GM18498 (cell line): ENCODE data around the gene STK24.

Experiments
- ATAC-seq: cut with Tn5 transposase; IDR thresholded peaks from one replicate; pipeline ENCODE4 v1.9.1; 2021; ENCODE audit warnings: mild to moderate bottlenecking, moderate library complexity; ENCODE audit not compliant: unreplicated experiment

The STK24 gene

DNA sequence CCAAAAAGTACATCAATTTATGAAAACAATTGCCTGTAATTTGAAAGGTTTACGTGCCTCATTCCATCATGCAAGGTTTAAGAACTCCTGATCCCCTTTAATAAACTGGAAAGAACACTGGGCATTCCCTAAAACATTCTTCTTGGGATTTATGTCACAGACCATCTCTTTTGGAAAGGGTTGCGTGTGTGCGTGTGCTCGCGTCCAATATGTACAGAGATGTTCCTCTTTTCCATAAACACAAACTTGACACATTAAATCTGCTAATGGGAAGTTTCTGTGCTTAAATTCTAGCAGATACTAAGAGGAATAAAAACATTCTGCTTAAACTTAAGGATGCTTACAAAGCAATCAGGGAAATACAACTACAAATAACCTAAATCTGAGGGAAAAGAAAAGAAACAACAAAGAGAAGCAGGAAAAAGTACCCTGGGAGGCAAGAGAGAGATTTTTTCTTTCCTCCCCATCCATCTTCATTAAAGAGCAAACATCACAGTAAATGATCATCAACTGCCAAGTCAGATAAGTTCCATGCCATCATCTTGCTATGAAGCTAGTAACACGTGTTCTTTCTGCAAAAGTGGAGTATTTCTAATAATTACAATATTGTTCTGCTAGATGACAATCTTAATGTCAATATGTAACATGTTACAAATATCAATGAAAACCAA is 83.7 kb downstream of the STK24 start:
- no peak for ATAC-seq

DNA sequence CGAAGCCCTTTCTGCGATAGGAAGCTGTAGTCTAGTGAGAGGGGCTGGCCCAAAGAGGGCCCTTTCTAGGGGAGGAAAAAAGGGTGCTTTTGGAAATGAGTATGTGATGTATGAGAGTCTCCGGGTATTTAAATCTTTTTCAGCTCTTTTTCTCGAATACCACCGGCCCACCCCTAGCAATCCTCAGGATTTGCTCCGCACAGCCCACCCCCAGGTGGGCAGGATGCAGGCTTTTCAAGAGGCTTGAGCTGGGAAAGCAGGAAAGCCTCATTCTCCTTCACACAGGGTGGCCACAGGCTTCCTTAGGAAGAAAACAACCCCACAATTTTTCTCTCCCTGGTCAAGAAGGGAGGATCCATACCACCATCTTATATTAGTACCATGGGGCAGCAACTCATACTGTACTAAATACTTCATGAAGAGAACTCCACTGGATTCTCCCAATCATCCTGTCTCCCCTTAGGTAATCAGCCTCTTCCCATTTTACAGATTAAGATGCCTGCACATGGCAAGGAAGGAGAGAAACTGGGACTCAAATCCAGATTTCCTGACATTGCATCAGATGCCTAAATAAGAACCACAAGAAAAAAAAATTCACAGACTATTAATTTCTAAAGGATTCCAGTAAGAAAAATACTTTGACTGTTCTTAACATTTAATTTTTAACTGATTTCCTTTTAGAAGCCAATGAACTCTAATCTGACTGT is 84.4 kb downstream of the STK24 start:
- no peak for ATAC-seq

- no peak for ATAC-seq
Measured at GRCh38 chr13:98490866-98491265, 86.0 kb downstream of the STK24 start.

DNA sequence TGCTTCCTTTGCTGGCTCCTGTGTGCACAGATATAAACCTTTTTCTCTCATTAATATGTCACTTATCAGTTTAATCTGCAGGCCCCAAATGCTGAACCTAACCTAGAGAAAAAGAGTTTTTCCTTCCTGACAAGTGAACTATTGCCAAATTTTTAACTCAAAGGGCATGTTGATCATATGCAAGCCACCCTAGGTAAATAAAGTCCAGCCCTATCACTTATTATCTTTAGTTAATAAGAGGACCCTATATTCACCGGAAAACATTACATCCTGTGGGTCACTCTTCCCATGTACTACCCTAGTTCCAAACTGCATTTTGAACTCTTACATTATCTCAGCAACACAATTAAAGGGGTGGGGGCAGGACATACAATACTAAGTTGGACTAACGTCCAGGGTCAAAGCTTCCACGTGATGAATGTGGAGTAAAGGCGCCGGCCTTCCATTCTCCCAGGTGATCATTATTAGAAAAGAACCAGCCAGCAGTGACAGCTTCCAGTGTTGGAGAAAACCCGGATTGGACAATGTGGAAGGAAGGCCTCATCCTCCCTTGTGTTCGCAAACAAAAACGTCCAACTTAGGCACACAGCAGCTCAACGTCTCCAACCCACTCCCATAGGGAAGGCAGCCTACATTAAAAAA is 86.6 kb downstream of the STK24 start:
- no peak for ATAC-seq

DNA sequence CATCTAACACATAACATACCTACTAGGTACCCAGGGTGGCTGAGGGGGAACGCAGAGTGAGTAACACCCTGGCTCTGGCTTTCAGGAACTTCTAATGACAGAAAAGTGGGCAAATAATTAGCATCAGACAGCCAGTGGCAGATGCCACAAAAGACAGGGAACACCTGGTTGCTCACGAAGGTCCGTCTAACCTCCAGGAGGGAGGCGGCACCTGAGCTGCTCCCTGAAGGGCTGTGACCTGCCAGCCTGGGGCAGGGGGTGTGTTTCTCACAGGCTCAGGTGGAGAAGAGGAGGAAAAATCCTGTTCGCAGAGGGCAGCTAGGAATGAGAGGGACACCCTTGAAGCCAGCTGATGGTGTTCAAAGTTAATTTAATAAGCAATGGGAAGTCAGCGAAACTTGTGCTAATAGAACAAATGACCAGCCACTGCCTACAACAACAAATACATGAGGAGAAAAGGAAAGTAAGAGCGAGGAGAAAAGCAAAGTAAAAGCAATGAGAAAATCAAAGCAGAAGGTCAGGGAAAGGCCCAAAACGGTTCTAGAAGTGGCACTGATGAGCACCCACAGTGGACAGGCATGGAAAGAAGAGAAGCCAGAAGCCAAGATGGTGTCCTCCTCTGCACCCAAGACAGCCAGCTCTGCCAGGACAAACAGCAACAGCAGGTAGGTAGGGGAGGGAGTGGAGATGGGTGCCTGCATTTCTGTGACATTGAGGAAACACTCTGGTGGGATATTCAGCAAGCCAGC is 87.3 kb downstream of the STK24 start:
- ATAC-seq: no peak

DNA sequence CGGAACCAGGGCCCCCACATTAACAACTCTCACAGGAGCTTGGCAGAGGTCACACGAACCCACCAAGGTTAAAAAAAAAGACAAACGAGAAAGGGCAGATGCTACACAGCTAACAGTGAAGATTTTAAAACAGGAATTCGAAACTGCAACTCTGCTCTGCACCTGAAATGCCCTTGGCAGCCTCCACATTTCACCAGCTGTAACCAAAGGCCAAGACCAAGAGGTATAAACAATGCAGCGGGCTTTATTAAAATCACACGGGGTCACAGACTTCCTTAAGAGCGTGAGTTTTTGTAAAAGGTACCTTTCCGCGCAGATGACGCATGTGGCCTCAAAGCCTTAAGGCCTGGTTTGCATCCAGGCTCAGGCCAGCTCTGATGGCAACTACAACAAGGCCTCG is 88.2 kb downstream of the STK24 start:
- ATAC-seq: peak; percentile 52

DNA sequence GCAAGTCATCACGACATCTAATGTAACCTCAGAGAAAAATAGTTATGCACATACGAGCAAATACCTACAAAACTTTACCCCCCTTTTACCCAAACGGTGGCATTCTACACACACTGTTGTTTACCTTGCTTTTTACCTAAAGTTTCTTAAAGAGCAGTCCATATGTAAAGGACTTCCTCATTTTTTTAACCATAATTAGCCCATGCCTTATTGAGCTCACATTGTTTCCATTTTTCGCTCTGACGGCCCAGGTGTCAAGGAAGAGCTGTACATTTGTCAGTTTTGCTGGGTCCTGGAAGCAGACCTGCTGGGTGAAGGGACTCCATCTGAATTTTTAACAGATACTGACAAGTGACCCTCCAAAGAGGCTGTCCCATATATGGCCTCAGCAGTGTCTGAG is 89.4 kb downstream of the STK24 start:
- no peak for ATAC-seq

GRCh38 chr13:98487016-98487415 is 89.9 kb downstream of the STK24 start:
- no peak for ATAC-seq

DNA sequence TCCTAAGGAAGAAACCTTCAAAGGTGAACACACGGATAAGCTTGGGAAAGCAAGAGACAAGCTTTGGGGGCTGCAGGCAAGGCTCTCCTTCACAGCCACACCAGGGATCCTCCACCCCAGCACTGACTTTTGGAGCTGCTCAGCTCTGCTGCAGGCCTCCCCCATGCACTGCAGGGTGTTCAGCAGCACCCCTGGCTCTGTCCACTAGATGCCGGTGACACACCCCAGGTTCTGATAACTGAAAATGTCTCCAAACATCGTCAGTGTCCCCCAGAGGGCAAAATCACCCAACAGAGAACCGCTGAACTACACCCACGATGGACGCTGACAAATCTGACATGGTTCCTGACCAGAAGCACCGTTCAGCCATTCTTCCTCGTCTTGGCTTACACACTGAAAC is 90.5 kb downstream of the STK24 start:
- no peak for ATAC-seq

DNA sequence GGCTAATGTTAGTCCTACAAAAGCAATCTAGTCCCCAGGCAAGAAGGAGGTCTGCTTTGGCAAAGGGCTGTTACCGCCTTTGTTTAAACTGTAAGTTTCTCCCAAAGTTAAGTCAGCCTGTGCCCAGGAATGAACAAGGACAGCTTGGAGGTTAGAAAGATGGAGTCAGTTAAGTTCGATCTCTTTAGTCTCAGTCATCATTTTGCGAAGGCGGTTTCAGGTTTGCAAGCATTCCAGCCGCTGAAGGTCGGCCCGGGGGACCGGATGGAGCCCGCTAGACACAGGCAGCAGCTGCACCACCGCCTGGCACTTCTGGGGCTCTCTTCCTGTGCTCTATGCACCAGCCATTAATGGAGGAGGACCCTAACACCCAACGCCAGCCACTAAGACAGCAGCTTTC is 91.3 kb downstream of the STK24 start:
- no peak for ATAC-seq

DNA sequence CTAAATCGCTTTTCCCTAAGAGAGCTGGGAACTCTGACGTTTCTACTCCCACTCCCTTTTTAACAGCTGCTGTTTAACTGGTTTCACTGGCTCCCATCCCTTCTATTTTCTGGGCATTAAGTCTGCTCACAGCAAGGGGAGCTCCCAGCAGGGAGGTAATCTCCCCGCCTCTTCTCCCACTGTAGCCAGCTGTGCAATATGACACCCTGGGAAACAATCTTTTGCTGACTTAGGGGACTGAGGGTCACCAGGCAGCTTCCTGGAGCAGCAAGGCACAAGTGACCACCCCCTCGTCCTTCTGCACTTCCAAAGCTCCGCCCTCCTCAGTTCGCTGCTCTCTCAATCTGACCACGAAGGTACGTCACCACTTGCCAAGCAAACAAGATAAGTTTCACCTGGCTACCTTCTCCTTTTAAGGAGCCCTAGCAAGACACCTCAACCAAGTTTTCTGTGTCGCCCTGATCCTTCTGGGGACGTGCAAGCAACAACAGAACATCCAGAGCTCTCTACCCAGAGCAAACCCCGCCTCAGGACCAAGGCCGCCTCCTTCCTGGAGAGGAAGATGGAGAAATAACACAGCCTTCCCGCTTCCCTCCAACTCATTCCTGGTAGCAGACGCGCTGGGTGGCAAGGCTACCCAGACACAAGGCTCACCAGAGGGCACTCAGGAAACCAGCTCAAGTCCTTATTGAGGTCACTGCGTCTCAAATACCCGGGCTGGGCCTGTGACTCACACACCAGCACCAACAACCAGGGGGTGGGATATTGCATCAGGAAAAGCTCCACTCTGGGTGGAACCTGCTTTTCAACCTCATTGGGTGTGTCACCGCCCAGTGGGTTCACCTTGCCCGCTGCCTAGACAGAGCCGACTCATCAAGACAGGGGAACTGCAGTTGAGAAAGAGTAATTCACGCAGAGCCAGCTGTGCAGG is 92.4 kb downstream of the STK24 start:
- ATAC-seq: peak; percentile 44

DNA sequence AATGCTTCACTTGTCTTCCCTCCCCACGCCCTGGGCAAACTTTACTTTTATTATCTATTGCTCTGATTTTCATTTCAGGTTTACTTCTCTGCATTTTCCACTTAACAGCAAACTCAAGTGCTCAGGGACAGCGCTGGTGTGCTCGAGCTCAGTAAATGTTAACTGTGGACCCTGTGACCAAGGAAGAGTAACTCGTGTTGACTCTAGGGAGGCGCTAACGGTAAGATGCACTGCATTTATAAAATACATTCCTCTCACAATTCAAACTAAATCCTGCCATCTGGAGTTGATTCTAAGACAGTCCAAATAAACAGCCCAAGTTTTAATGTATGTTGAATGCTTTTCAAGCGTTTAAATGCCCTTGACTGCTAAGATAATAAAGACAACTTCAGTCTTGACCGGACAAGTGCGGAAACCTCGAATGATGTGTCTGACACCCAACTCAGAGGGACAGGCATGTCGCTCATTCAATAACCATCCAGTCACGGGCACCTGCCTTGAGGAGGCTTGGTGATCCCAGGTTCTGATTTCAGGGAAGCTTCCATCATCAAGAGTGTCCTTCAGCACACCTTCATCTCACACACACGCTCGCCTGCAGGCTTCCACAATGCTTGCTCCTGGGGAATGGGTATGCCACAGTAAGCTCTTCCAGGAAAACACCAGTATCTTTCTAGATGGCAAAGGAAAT is 93.2 kb downstream of the STK24 start:
- no peak for ATAC-seq

- ATAC-seq: no peak
Measured at GRCh38 chr13:98482476-98483444, 94.1 kb downstream of the STK24 start.

DNA sequence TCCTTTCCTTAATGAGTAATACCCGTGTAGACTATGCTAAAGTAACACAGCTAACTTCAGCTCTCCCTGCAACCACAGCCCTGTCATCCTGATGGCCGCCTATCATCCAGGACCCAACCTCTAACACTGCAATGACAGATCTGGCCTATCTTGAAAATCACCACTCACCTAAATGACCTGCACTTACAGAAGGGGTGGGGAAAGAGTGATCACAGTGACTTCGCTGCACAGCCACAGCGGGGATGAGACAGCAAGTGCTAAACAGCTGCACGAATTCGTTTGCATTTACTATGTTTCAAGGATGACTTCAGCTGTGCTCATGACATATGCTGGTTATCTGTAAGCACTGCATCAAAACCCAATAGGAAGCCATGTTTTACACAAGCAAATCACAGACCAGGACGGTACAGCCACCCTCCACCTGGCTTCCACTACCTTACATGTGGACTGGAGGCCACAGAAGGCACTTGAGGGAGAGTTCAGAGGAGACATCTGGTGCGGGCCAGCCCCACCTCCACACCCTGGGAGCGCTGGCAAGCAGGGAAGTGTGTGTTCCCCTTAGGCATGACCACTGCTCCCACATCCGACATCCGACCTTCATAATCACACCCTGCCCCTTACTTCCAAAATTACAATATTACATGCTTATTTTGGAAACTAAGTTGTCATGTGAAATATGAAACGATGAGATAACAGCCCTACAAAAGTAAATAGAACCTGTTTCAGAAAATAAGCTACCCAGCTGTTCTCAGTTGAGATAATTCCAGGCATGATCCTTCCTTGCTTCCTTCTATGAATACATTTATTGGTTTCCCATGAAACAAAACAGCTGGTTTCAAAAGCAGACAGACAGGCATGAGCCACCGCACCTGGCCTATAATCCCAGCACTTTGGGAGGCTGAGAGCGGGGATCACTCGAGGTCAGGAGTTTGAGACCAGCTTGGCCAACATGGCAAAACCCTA is 95.7 kb downstream of the STK24 start:
- no peak for ATAC-seq

- ATAC-seq: no peak
Measured at GRCh38 chr13:98479496-98480003, 97.4 kb downstream of the STK24 start.

DNA sequence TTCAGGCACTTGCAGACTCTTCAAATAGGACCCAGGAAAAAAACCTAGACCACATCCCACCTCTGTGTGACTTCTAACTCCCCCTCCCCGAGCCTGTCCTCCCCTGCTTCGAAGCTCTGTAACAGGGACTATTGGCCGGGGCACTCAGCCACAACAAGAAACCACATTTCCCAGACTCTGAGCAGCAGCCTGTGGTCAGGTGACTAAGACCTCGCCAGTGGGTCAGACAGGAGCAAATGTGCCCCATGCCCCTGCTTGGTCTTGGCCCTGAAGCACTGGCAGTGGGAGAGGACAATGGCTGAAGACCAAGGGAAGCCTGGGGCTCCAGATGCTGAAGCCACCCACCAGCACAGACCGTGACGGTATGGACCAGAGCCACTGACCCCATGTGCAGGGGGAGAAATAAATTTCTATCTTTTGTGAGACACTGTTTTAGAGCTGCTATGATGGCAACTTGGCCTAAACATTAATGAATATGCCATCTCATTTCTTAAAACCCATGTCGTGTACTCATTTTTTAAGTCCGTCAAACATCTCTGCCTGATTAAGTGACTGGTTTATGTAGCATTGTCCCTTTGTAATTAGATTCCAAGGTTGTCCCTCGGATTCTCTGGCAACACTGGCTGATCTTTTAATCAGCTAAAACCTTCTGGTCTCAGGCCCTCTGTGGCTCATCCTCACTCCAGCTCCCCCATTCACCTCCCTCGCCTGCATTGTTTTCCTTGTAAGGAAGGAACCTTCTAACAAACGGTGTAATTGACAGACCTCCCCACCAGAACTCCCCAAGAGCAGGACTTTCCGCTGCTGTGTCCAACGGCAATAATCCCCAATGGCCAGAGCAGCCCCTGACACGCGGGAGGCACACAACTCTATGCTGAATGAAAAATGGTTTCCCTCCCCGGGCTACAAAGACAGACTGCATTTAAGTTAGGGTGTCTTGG is 98.4 kb downstream of the STK24 start:
- peak; percentile 44 for ATAC-seq
